Neural crest cell (in vitro differentiated cells): ENCODE results near the gene DENND1A. TPM values are rescaled to one million over a fixed set of nuclear protein-coding genes. Genes with fewer than 3 reads are reported as not detected.

Experiments
- DNase-seq: peaks from one replicate; pipeline ENCODE4 v3.0.0; 2021; ENCODE audit warnings: low read depth, mixed read lengths, low spot score
- H3K27ac Mint-ChIP-seq: one replicate; pipeline ENCODE4 v1.8.0; 2021; ENCODE audit warnings: mild to moderate bottlenecking, mixed read lengths; ENCODE audit not compliant: unreplicated experiment
- H3K27me3 Mint-ChIP-seq: 2 replicates; pipeline ENCODE4 v1.8.0; 2021; ENCODE audit warnings: low read depth, mild to moderate bottlenecking, mixed read lengths
- H3K36me3 Mint-ChIP-seq: 2 replicates; pipeline ENCODE4 v1.8.0; 2021; ENCODE audit warnings: low read depth, mild to moderate bottlenecking, mixed read lengths
- H3K4me1 Mint-ChIP-seq: 2 replicates; pipeline ENCODE4 v1.8.0; 2021; ENCODE audit warnings: mixed read lengths
- H3K4me3 Mint-ChIP-seq: one replicate; pipeline ENCODE4 v1.8.0; 2021; ENCODE audit warnings: mild to moderate bottlenecking, mixed read lengths
- H3K9me3 Mint-ChIP-seq: 2 replicates; pipeline ENCODE4 v1.8.0; 2021; ENCODE audit warnings: mixed read lengths
- CTCF ChIP-seq: fragments of 200-600 bp; sonication (generic); conservative IDR thresholded peaks from 2 replicates; pipeline ENCODE4 v1.5.0; 2021; ENCODE audit warnings: antibody characterized with exemption, mild to moderate bottlenecking
- total RNA-seq: library from RNA; stranded (reverse); gene quantifications from 2 replicates; pipeline ENCODE4 v1.2.1, GENCODE V29; 2021

The DENND1A gene
- total RNA-seq, 1 donor from 2014 or later = 17.8 TPM

GRCh38 chr9:123660691-123661466, 269.0 kb downstream of the DENND1A start:
- TF ChIP-seq CTCF = no peak
- no peak for DNase-seq
- Mint-ChIP-seq H3K36me3 (peaks cover 46% of the 10 kb centered on the region), H3K27ac (no peak overlapping the region), H3K9me3 (peaks cover 24% of the 10 kb centered on the region), H3K4me1 (no peaks in the 10 kb centered on the region), H3K4me3 (no peak overlapping the region), H3K27me3 (no peaks in the 10 kb centered on the region)

- Mint-ChIP-seq H3K27ac (no peak overlapping the region), H3K27me3 (no peaks in the 10 kb centered on the region), H3K36me3 (peaks cover 35% of the 10 kb centered on the region), H3K4me1 (no peaks in the 10 kb centered on the region), H3K9me3 (peaks cover 14% of the 10 kb centered on the region), H3K4me3 (no peak overlapping the region)
- no peak for DNase-seq
- TF ChIP-seq CTCF = no peak
Observed at GRCh38 chr9:123659358-123659757, 270.6 kb downstream of the DENND1A start.

DNA sequence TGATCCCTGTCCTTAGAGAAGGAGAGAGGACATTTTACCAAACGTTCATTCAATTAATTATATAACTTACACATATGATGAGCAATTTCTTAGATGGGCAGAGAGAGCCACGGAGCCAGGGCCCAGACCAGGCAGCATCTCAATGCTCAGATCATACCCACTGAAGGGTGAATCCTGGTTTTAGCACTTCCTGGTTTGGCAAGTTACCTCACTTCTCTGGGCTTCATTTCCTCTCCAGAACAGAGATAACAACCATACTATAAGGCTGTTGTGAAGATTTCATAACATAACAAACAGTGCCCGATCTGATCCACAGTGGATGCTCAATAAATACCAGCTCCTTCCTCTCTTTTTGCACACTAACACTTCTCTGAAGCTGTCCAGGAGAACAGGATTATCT, 271.1 kb downstream of the DENND1A start:
- Mint-ChIP-seq H3K36me3 (peaks cover 32% of the 10 kb centered on the region), H3K27me3 (no peaks in the 10 kb centered on the region), H3K9me3 (peaks cover 11% of the 10 kb centered on the region), H3K4me1 (no peaks in the 10 kb centered on the region), H3K27ac (no peak overlapping the region), H3K4me3 (no peak overlapping the region)
- DNase-seq = no peak
- TF ChIP-seq CTCF = no peak

GRCh38 chr9:123657941-123658340, 272.0 kb downstream of the DENND1A start:
- no peak for TF ChIP-seq CTCF
- Mint-ChIP-seq H3K27me3 (no peaks in the 10 kb centered on the region), H3K9me3 (peaks cover 11% of the 10 kb centered on the region), H3K36me3 (peaks cover 31% of the 10 kb centered on the region), H3K4me1 (no peaks in the 10 kb centered on the region), H3K4me3 (no peak overlapping the region), H3K27ac (no peak overlapping the region)
- DNase-seq = no peak

DNA sequence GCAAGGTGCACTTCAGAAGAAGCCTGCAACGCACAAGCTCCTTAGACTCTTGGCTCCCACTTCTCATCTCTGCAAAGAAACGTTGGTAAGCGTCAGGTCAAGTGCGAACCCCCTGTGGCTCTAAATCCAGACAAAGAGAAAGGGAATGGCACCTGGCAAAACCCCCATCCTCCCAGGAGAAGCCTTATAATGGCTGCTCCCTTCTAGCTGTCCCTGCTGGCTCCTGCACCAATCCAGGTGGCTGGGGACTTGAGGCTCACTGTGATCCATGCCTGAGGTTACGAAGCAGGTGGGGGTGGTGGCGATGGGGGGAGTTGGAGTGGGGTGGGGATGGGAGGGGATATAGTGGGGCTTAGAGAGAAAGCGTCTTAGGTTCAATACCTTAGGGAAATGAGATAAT, 272.8 kb downstream of the DENND1A start:
- TF ChIP-seq CTCF = no peak
- no peak overlapping the region for H3K4me3 Mint-ChIP-seq
- no peak for DNase-seq
- H3K27ac Mint-ChIP-seq = no peak overlapping the region
- H3K27me3 Mint-ChIP-seq = no peaks in the 10 kb centered on the region
- no peaks in the 10 kb centered on the region for H3K4me1 Mint-ChIP-seq
- peaks cover 22% of the 10 kb centered on the region for H3K36me3 Mint-ChIP-seq
- peaks cover 5% of the 10 kb centered on the region for H3K9me3 Mint-ChIP-seq
